Urothelium cell line (cell line): ENCODE measurements around the gene ZNF664.
A peak's percentile ranks its signal among the peaks of the same experiment; 100 is the strongest.

Experiments used
- DNase-seq: peaks from one replicate; pipeline ENCODE4 v3.0.0; 2011; ENCODE audit warnings: low spot score, mixed read lengths
- FAIRE-seq: peaks from 2 replicates; lab custom pipeline; 2011; peaks lifted over from hg19 to GRCh38; lab: Jason Lieb, UNC

ZNF664 gene

GRCh38 chr12:124006846-124007713, 34.1 kb downstream of the ZNF664 start:
- no peak for FAIRE-seq
- no peak for DNase-seq

- FAIRE-seq (no peak), DNase-seq (no peak)
These were observed 35.0 kb downstream of the ZNF664 start for GRCh38 chr12:124007826-124008570.

GRCh38 chr12:124008595-124008994, 35.6 kb downstream of the ZNF664 start:
- DNase-seq: no peak
- FAIRE-seq: no peak

GRCh38 chr12:124009781-124010180, 36.8 kb downstream of the ZNF664 start:
- FAIRE-seq (no peak), DNase-seq (no peak)

GRCh38 chr12:124010687-124011086, 37.7 kb downstream of the ZNF664 start:
- no peak for FAIRE-seq
- no peak for DNase-seq

- DNase-seq (no peak), FAIRE-seq (no peak)
These were observed 38.6 kb downstream of the ZNF664 start for GRCh38 chr12:124011435-124012115.

GRCh38 chr12:124013073-124013472, 40.1 kb downstream of the ZNF664 start:
- FAIRE-seq: no peak
- no peak for DNase-seq

GRCh38 chr12:124015494-124016461, 42.8 kb downstream of the ZNF664 start:
- DNase-seq: no peak
- no peak for FAIRE-seq

- DNase-seq (no peak), FAIRE-seq (no peak)
These were observed 44.0 kb downstream of the ZNF664 start for GRCh38 chr12:124017064-124017463.

- no peak for DNase-seq
- no peak for FAIRE-seq
These were observed 45.5 kb downstream of the ZNF664 start for GRCh38 chr12:124018539-124018938.

- FAIRE-seq: no peak
- DNase-seq: no peak
These were observed 46.1 kb downstream of the ZNF664 start for GRCh38 chr12:124019115-124019514.

- no peak for FAIRE-seq
These were observed 47.5 kb downstream of the ZNF664 start for GRCh38 chr12:124020514-124020949.

GRCh38 chr12:124021007-124021406, 48.0 kb downstream of the ZNF664 start:
- DNase-seq (no peak), FAIRE-seq (no peak)

More at GRCh38 chr12:124020514-124020949, 47.5 kb downstream of the ZNF664 start:
- no peak for DNase-seq

GRCh38 chr12:124022161-124022560, 49.1 kb downstream of the ZNF664 start:
- FAIRE-seq: no peak

GRCh38 chr12:124024263-124024678, 51.3 kb downstream of the ZNF664 start:
- no peak for FAIRE-seq

More at GRCh38 chr12:124022161-124022560, 49.1 kb downstream of the ZNF664 start:
- no peak for DNase-seq

GRCh38 chr12:124024776-124025175, 51.8 kb downstream of the ZNF664 start:
- DNase-seq (no peak), FAIRE-seq (no peak)

More at GRCh38 chr12:124024263-124024678, 51.3 kb downstream of the ZNF664 start:
- no peak for DNase-seq

- DNase-seq (no peak), FAIRE-seq (no peak)
These were observed 52.6 kb downstream of the ZNF664 start for GRCh38 chr12:124025661-124026060.

GRCh38 chr12:124026755-124027745, 54.0 kb downstream of the ZNF664 start:
- FAIRE-seq (no peak), DNase-seq (peak; percentile 33)
